ENCODE results near the gene CYB561D2.

Gene CYB561D2

DNA sequence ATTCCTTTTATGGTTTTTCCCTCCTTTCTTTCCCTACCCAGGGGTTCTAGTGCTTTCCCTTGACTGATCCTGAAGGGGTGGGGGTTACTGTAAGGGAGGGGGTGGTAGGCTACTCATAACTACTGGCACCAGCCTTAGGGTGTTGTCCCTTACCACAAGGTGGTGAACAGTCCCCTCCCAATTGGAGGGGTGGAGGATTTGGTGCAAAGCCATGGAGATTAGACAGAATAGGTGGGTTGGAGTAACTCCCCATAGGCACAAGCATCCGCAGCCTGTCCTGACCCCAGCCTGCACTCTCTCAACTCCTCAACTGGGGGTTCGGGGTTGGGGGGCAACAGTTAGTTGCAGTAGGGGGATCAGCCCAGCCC lies 25.6 kb upstream of the CYB561D2 start:
- H3K36me3 ChIP-seq (ENCODE audit: control insufficient read depth, low read depth, low read length), result peaks cover 6% of the 10 kb centered on the region
- no peaks in the 10 kb centered on the region for H3K27me3 ChIP-seq (ENCODE audit: control insufficient read depth, insufficient read depth, low read length)
- no peak overlapping the region for H3K9ac ChIP-seq (ENCODE audit: low read length)
- H3K4me1 ChIP-seq (ENCODE audit: control insufficient read depth, low read depth, low read length), result peaks cover 18% of the 10 kb centered on the region
- no peak overlapping the region for H3K27ac ChIP-seq (ENCODE audit: low read length)
- H3K4me3 ChIP-seq (ENCODE audit: low read length), result no peak overlapping the region
- H3K9me3 ChIP-seq (ENCODE audit: control insufficient read depth, low read depth, low read length), result no peaks in the 10 kb centered on the region

- no peak overlapping the region for H3K27ac ChIP-seq (ENCODE audit: low read length)
- H3K9ac ChIP-seq (ENCODE audit: low read length), result no peak overlapping the region
- H3K4me3 ChIP-seq (ENCODE audit: low read length), result no peak overlapping the region
- peaks cover 18% of the 10 kb centered on the region for H3K4me1 ChIP-seq (ENCODE audit: control insufficient read depth, low read depth, low read length)
- H3K9me3 ChIP-seq (ENCODE audit: control insufficient read depth, low read depth, low read length), result no peaks in the 10 kb centered on the region
- H3K36me3 ChIP-seq (ENCODE audit: control insufficient read depth, low read depth, low read length), result peaks cover 11% of the 10 kb centered on the region
- H3K27me3 ChIP-seq (ENCODE audit: control insufficient read depth, insufficient read depth, low read length), result no peaks in the 10 kb centered on the region
Observed at GRCh38 chr3:50325497-50326181, 25.0 kb upstream of the CYB561D2 start.

DNA sequence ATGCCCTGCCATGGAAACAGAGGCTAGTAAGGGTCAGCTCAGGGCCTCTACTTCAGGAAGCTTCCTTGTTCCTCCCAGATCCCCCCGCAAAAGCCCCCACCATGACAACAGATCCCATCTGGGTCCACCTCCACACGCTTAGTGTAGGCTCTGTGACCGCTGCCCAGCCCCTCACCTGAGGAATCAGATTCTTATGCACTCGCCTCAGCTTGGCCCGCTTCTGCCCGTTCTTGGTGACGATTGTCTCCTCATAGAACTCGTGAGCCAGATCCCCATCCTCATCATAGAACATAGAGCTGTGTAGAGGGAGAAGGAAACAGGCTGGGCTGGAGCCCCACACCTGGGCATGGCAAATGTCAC lies 24.5 kb upstream of the CYB561D2 start:
- Histone ChIP-seq H3K36me3 (ENCODE audit: control insufficient read depth, low read depth, low read length) (peaks cover 17% of the 10 kb centered on the region), H3K27me3 (ENCODE audit: control insufficient read depth, insufficient read depth, low read length) (no peaks in the 10 kb centered on the region), H3K9me3 (ENCODE audit: control insufficient read depth, low read depth, low read length) (no peaks in the 10 kb centered on the region), H3K4me1 (ENCODE audit: control insufficient read depth, low read depth, low read length) (peaks cover 18% of the 10 kb centered on the region), H3K4me3 (ENCODE audit: low read length) (no peak overlapping the region), H3K9ac (ENCODE audit: low read length) (no peak overlapping the region), H3K27ac (ENCODE audit: low read length) (no peak overlapping the region)

- H3K36me3 ChIP-seq (ENCODE audit: control insufficient read depth, low read depth, low read length), result peaks cover 26% of the 10 kb centered on the region
Observed at GRCh38 chr3:50327129-50327528, 23.5 kb upstream of the CYB561D2 start.

GRCh38 chr3:50327943-50328691 lies 22.5 kb upstream of the CYB561D2 start, which contains the start of gene TUSC2:
TSS of gene TUSC2 (minus strand) at chr3:50328223. CDS start at chr3:50328099, 124 bp downstream.
- Histone ChIP-seq H3K4me1 (ENCODE audit: control insufficient read depth, low read depth, low read length) (peaks cover 14% of the 10 kb centered on the region), H3K9me3 (ENCODE audit: control insufficient read depth, low read depth, low read length) (no peaks in the 10 kb centered on the region), H3K27me3 (ENCODE audit: control insufficient read depth, insufficient read depth, low read length) (no peaks in the 10 kb centered on the region), H3K36me3 (ENCODE audit: control insufficient read depth, low read depth, low read length) (peaks cover 30% of the 10 kb centered on the region), H3K9ac (ENCODE audit: low read length) (peak within 1 kb of the TSS; percentile 76), H3K27ac (ENCODE audit: low read length) (peak within 1 kb of the TSS; percentile 13), H3K4me3 (ENCODE audit: low read length) (peak within 1 kb of the TSS; percentile 90)

More at GRCh38 chr3:50327129-50327528, 23.5 kb upstream of the CYB561D2 start:
- Histone ChIP-seq H3K4me3 (ENCODE audit: low read length) (peak overlapping the region; percentile 90), H3K4me1 (ENCODE audit: control insufficient read depth, low read depth, low read length) (peaks cover 18% of the 10 kb centered on the region), H3K9ac (ENCODE audit: low read length) (peak overlapping the region; percentile 76), H3K27ac (ENCODE audit: low read length) (no peak overlapping the region), H3K9me3 (ENCODE audit: control insufficient read depth, low read depth, low read length) (no peaks in the 10 kb centered on the region), H3K27me3 (ENCODE audit: control insufficient read depth, insufficient read depth, low read length) (no peaks in the 10 kb centered on the region)

- H3K27me3 ChIP-seq (ENCODE audit: control insufficient read depth, insufficient read depth, low read length), result no peaks in the 10 kb centered on the region
- H3K4me3 ChIP-seq (ENCODE audit: low read length), result no peak overlapping the region
- H3K36me3 ChIP-seq (ENCODE audit: control insufficient read depth, low read depth, low read length), result peaks cover 30% of the 10 kb centered on the region
- no peak overlapping the region for H3K9ac ChIP-seq (ENCODE audit: low read length)
- peaks cover 7% of the 10 kb centered on the region for H3K4me1 ChIP-seq (ENCODE audit: control insufficient read depth, low read depth, low read length)
- no peaks in the 10 kb centered on the region for H3K9me3 ChIP-seq (ENCODE audit: control insufficient read depth, low read depth, low read length)
- H3K27ac ChIP-seq (ENCODE audit: low read length), result no peak overlapping the region
Observed at GRCh38 chr3:50330330-50330729, 20.3 kb upstream of the CYB561D2 start.

- Histone ChIP-seq H3K27me3 (ENCODE audit: control insufficient read depth, insufficient read depth, low read length) (no peaks in the 10 kb centered on the region), H3K4me3 (ENCODE audit: low read length) (no peak overlapping the region), H3K9ac (ENCODE audit: low read length) (no peak overlapping the region), H3K4me1 (ENCODE audit: control insufficient read depth, low read depth, low read length) (peaks cover 11% of the 10 kb centered on the region), H3K9me3 (ENCODE audit: control insufficient read depth, low read depth, low read length) (no peaks in the 10 kb centered on the region), H3K27ac (ENCODE audit: low read length) (no peak overlapping the region), H3K36me3 (ENCODE audit: control insufficient read depth, low read depth, low read length) (peaks cover 30% of the 10 kb centered on the region)
Observed at GRCh38 chr3:50331364-50331907, 19.2 kb upstream of the CYB561D2 start.

DNA sequence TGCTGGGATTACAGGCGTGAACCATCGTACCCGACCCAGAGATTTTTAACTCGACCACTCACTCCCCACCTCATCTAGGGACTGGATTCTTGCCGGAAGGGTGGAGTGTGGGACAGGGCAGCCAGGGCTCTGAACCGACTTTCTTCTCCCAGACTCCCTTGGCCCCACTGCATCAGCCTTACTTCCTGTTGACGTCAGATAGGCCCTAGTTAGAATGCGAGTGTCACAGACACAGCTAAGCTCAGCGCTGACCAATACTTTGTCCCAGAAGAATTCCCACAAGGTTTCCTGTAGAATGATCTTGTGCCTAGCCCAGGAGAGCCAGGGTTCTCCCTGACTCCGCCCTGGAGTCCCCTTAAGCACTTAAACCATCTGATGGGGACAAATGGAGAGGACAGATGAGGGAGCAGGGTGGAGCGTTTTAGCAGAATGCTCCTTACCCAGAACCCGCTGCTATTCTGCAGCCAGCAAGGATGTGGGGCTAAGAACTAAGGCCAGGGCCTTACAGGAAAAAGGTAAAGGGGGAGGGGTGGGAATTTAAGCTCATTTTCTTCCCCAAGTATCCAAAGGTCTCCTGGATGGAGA lies 16.8 kb upstream of the CYB561D2 start:
- Histone ChIP-seq H3K9ac (ENCODE audit: low read length) (no peak overlapping the region), H3K27me3 (ENCODE audit: control insufficient read depth, insufficient read depth, low read length) (peaks cover 6% of the 10 kb centered on the region), H3K36me3 (ENCODE audit: control insufficient read depth, low read depth, low read length) (peaks cover 30% of the 10 kb centered on the region), H3K4me1 (ENCODE audit: control insufficient read depth, low read depth, low read length) (peaks cover 5% of the 10 kb centered on the region), H3K9me3 (ENCODE audit: control insufficient read depth, low read depth, low read length) (no peaks in the 10 kb centered on the region), H3K4me3 (ENCODE audit: low read length) (no peak overlapping the region), H3K27ac (ENCODE audit: low read length) (no peak overlapping the region)

- Histone ChIP-seq H3K4me1 (ENCODE audit: control insufficient read depth, low read depth, low read length) (peaks cover 5% of the 10 kb centered on the region), H3K4me3 (ENCODE audit: low read length) (no peak overlapping the region), H3K36me3 (ENCODE audit: control insufficient read depth, low read depth, low read length) (peaks cover 29% of the 10 kb centered on the region), H3K27me3 (ENCODE audit: control insufficient read depth, insufficient read depth, low read length) (peaks cover 13% of the 10 kb centered on the region), H3K9me3 (ENCODE audit: control insufficient read depth, low read depth, low read length) (no peaks in the 10 kb centered on the region), H3K27ac (ENCODE audit: low read length) (no peak overlapping the region), H3K9ac (ENCODE audit: low read length) (no peak overlapping the region)
Observed at GRCh38 chr3:50334339-50335075, 16.2 kb upstream of the CYB561D2 start.

- peak overlapping the region; percentile 81 for H3K9ac ChIP-seq (ENCODE audit: low read length)
- H3K4me3 ChIP-seq (ENCODE audit: low read length), result peak overlapping the region; percentile 74
- peaks cover 34% of the 10 kb centered on the region for H3K27me3 ChIP-seq (ENCODE audit: control insufficient read depth, insufficient read depth, low read length)
- H3K9me3 ChIP-seq (ENCODE audit: control insufficient read depth, low read depth, low read length), result no peaks in the 10 kb centered on the region
- peaks cover 8% of the 10 kb centered on the region for H3K36me3 ChIP-seq (ENCODE audit: control insufficient read depth, low read depth, low read length)
- peak overlapping the region; percentile 24 for H3K27ac ChIP-seq (ENCODE audit: low read length)
- peaks cover 5% of the 10 kb centered on the region for H3K4me1 ChIP-seq (ENCODE audit: control insufficient read depth, low read depth, low read length)
Observed at GRCh38 chr3:50336452-50337174, 14.0 kb upstream of the CYB561D2 start.

Measured in iPS-18a (cell line).